ENCODE results near the gene BEAN1. TPM values are rescaled to one million over a fixed set of nuclear protein-coding genes. Genes with fewer than 3 reads are reported as not detected.
A peak's percentile ranks its signal among the peaks of the same experiment; 100 is the strongest.

BEAN1 gene
- total and polyA plus RNA-seq, 12 donors, result 0.26 to 9.6 (median 2.0) TPM

- H3K4me1 ChIP-seq, result peaks cover 2 to 24% (median 18%) of the 10 kb centered on the region in 9 donors
- H3K27ac ChIP-seq, result no peak overlapping the region
- no peaks in the 10 kb centered on the region for H3K36me3 ChIP-seq
- 46 to 47% methylated on average over 8 of the region's 8 CpGs for WGBS, 2 donors
- DNase-seq, result no peak
- no peak overlapping the region for H3K4me3 ChIP-seq
- intact Hi-C loops (cut with DNase I), result loop anchor here in 1 of 10 donors (5.0 kb wide), 1 partner anchor 52 kb away; no protein-coding TSS in a partner anchor
- peaks cover 0 to 58% (median 20%) of the 10 kb centered on the region in 7 donors for H3K27me3 ChIP-seq
- no peaks in the 10 kb centered on the region for H3K9me3 ChIP-seq
- no peak for ATAC-seq
- no peak for TF ChIP-seq CTCF (IDR thresholded peaks at IDR 0.05)
Observed at GRCh38 chr16:66425651-66426050, 1.4 kb upstream of the BEAN1 start.

GRCh38 chr16:66426112-66427035, 721 bp upstream of the BEAN1 start:
- ATAC-seq (peak in 7 of 8 donors; percentile 8 to 53 (median 26)), DNase-seq (no peak)
- intact Hi-C loops (cut with DNase I), result loop anchor here in 1 of 10 donors (5.0 kb wide), 1 partner anchor 51 kb away; no protein-coding TSS in a partner anchor
- TF ChIP-seq CTCF (IDR thresholded peaks at IDR 0.05), result no peak
- Histone ChIP-seq H3K36me3 (no peaks in the 10 kb centered on the region), H3K27ac (no peak overlapping the region), H3K4me1 (peaks cover 2 to 24% (median 18%) of the 10 kb centered on the region in 9 donors), H3K27me3 (peaks cover 0 to 59% (median 20%) of the 10 kb centered on the region in 7 donors), H3K9me3 (no peaks in the 10 kb centered on the region), H3K4me3 (peak overlapping the region in 9 of 10 donors; percentile 24 to 57 (median 38))
- 20 to 25% methylated on average over 56 of the region's 56 CpGs for WGBS, 2 donors

GRCh38 chr16:66427871-66428681, 981 bp downstream of the BEAN1 start:
- DNase-seq (peak in 1 of 2 donors; percentile 28), ATAC-seq (peak; percentile 15 to 52 (median 40))
- TF ChIP-seq CTCF (IDR thresholded peaks at IDR 0.05), result no peak
- Histone ChIP-seq H3K27me3 (peaks cover 0 to 62% (median 20%) of the 10 kb centered on the region in 7 donors), H3K4me1 (peaks cover 2 to 24% (median 15%) of the 10 kb centered on the region in 9 donors), H3K36me3 (no peaks in the 10 kb centered on the region), H3K27ac (peak overlapping the region in 1 of 10 donors; percentile 9), H3K4me3 (peak overlapping the region; percentile 16 to 70 (median 54)), H3K9me3 (no peaks in the 10 kb centered on the region)
- intact Hi-C loops (cut with DNase I), result loop anchor here in 1 of 10 donors (5.0 kb wide), 1 partner anchor 49 kb away; no protein-coding TSS in a partner anchor
- WGBS, 2 donors, result 24 to 30% methylated on average over 39 to 40 of the region's 40 CpGs

Measured in heart right ventricle (tissue), 16 donors.